Mesenchymal stem cell (in vitro differentiated cells and primary cell): ENCODE measurements around the gene SNW1. TPM values are rescaled to one million over a fixed set of nuclear protein-coding genes. Genes with fewer than 3 reads are reported as not detected.
A peak's percentile ranks its signal among the peaks of the same experiment; 100 is the strongest.

Source experiments
- DNase-seq: peaks from one replicate; pipeline ENCODE4 v3.0.0-alpha.2; 2013
- H2AFZ ChIP-seq: one replicate; pipeline ENCODE4 v1.6.1; 2013; ENCODE audit warnings: low read depth, mild to moderate bottlenecking, control low read depth, inconsistent platforms, low read length, moderate library complexity
- H2AK5ac ChIP-seq: 2 replicates; pipeline ENCODE4 v1.6.1; 2013; ENCODE audit warnings: low read length, moderate library complexity, mild to moderate bottlenecking, inconsistent platforms; ENCODE audit not compliant: severe bottlenecking
- H2BK120ac ChIP-seq: one replicate; pipeline ENCODE4 v1.6.1; 2013; ENCODE audit warnings: low read depth, mild to moderate bottlenecking, inconsistent platforms, low read length, moderate library complexity
- H2BK12ac ChIP-seq, 2 experiments: one replicate each; pipeline ENCODE4 v1.6.1; 2013; ENCODE audit warnings: inconsistent platforms in 2 of 2, low read length in 2 of 2, mild to moderate bottlenecking in 2 of 2, moderate library complexity in 2 of 2, control low read depth in 1 of 2
- H2BK15ac ChIP-seq: one replicate; pipeline ENCODE4 v1.6.1; 2013; ENCODE audit warnings: mild to moderate bottlenecking, low read depth, inconsistent platforms; ENCODE audit not compliant: poor library complexity, severe bottlenecking
- H2BK5ac ChIP-seq: 2 replicates; pipeline ENCODE4 v1.6.1; 2013; ENCODE audit warnings: low read depth, mild to moderate bottlenecking, low read length, control low read depth, inconsistent platforms; ENCODE audit not compliant: poor library complexity, severe bottlenecking
- H3K14ac ChIP-seq, 2 experiments: one replicate each; pipeline ENCODE4 v1.6.1; 2013; ENCODE audit warnings: inconsistent platforms in 2 of 2, low read length in 2 of 2, control low read depth in 1 of 2, mild to moderate bottlenecking in 1 of 2, moderate library complexity in 1 of 2
- H3K18ac ChIP-seq, 2 experiments: one replicate each; pipeline ENCODE4 v1.6.1; 2013; ENCODE audit warnings: inconsistent platforms in 2 of 2, low read length in 2 of 2, control low read depth in 1 of 2, low read depth in 1 of 2, mild to moderate bottlenecking in 1 of 2
- H3K23ac ChIP-seq, 2 experiments: one replicate each; pipeline ENCODE4 v1.6.1; 2013; ENCODE audit warnings: inconsistent platforms in 2 of 2, low read length in 2 of 2, mild to moderate bottlenecking in 2 of 2, moderate library complexity in 2 of 2, control low read depth in 1 of 2
- H3K27ac ChIP-seq: 2 replicates; pipeline ENCODE4 v1.5.1; 2013; ENCODE audit warnings: mild to moderate bottlenecking, moderate library complexity, low read length, control low read depth, inconsistent platforms; ENCODE audit not compliant: poor library complexity, severe bottlenecking
- H3K27me3 ChIP-seq, 2 experiments: 2 replicates each; pipeline versions ENCODE4 v1.6.1 to v1.7.0; 2013; ENCODE audit warnings: low read length in 2 of 2, mild to moderate bottlenecking in 2 of 2, moderate library complexity in 2 of 2, control low read depth in 1 of 2, inconsistent platforms in 1 of 2; ENCODE audit not compliant: control insufficient read depth in 1 of 2, insufficient read depth in 1 of 2
- H3K36me3 ChIP-seq, 2 experiments: 2 replicates each; pipeline versions ENCODE4 v1.6.1 to v1.7.0; 2013; ENCODE audit warnings: low read length in 2 of 2, control low read depth in 1 of 2, inconsistent platforms in 1 of 2, low read depth in 1 of 2, mild to moderate bottlenecking in 1 of 2; ENCODE audit not compliant: insufficient read depth in 2 of 2, control insufficient read depth in 1 of 2
- H3K4ac ChIP-seq, 2 experiments: one replicate each; pipeline ENCODE4 v1.6.1; 2013; ENCODE audit warnings: inconsistent platforms in 2 of 2, low read length in 2 of 2, mild to moderate bottlenecking in 2 of 2, moderate library complexity in 2 of 2, control low read depth in 1 of 2, low read depth in 1 of 2
- H3K4me1 ChIP-seq: 2 replicates; pipeline ENCODE4 v1.6.1; 2013; ENCODE audit warnings: low read depth, low read length, control low read depth; ENCODE audit not compliant: control insufficient read depth, insufficient read depth
- H3K4me2 ChIP-seq: 2 replicates; pipeline ENCODE4 v1.6.1; 2013; ENCODE audit warnings: low read length, mild to moderate bottlenecking, inconsistent platforms; ENCODE audit not compliant: poor library complexity, severe bottlenecking
- H3K4me3 ChIP-seq, 2 experiments: 2 replicates each; pipeline versions ENCODE4 v1.5.1 to v1.7.0; 2013; ENCODE audit warnings: low read length in 2 of 2, mild to moderate bottlenecking in 2 of 2, control low read depth in 1 of 2, low read depth in 1 of 2; ENCODE audit not compliant: insufficient read depth in 1 of 2
- H3K79me1 ChIP-seq: replicated peaks from 2 replicates; pipeline ENCODE4 v1.6.1; 2013; ENCODE audit warnings: mild to moderate bottlenecking, control low read depth, low read length, inconsistent platforms; ENCODE audit not compliant: poor library complexity, severe bottlenecking
- H3K9ac ChIP-seq: 2 replicates; pipeline ENCODE4 v1.7.0; 2013; ENCODE audit warnings: mild to moderate bottlenecking, low read length, moderate library complexity
- H3K9me3 ChIP-seq: 2 replicates; pipeline ENCODE4 v1.7.0; 2013; ENCODE audit warnings: mild to moderate bottlenecking, low read length; ENCODE audit not compliant: control insufficient read depth
- H4K8ac ChIP-seq: one replicate; pipeline ENCODE4 v1.6.1; 2013; ENCODE audit warnings: inconsistent platforms, mild to moderate bottlenecking, low read length, moderate library complexity
- H4K91ac ChIP-seq: one replicate; pipeline ENCODE4 v1.6.1; 2013; ENCODE audit warnings: mild to moderate bottlenecking, low read length, inconsistent platforms
- WGBS: methylation state at CpG from one replicate; pipeline ENCODE4 v1.1.7; 2013; ENCODE audit warnings: mixed read lengths; 5-methylcytosine and 5-hydroxymethylcytosine counted together
- polyA plus RNA-seq, 2 experiments: library from polyadenylated mRNA; stranded (reverse); fragments of 200-250 nt; gene quantifications; one replicate each; pipeline ENCODE4 v1.2.3, GENCODE V29; 2013

SNW1 gene
- 81.2 TPM for polyA plus RNA-seq (2013, experiment 1 of 2)
- 82.2 TPM for polyA plus RNA-seq (2013, experiment 2 of 2)

DNA sequence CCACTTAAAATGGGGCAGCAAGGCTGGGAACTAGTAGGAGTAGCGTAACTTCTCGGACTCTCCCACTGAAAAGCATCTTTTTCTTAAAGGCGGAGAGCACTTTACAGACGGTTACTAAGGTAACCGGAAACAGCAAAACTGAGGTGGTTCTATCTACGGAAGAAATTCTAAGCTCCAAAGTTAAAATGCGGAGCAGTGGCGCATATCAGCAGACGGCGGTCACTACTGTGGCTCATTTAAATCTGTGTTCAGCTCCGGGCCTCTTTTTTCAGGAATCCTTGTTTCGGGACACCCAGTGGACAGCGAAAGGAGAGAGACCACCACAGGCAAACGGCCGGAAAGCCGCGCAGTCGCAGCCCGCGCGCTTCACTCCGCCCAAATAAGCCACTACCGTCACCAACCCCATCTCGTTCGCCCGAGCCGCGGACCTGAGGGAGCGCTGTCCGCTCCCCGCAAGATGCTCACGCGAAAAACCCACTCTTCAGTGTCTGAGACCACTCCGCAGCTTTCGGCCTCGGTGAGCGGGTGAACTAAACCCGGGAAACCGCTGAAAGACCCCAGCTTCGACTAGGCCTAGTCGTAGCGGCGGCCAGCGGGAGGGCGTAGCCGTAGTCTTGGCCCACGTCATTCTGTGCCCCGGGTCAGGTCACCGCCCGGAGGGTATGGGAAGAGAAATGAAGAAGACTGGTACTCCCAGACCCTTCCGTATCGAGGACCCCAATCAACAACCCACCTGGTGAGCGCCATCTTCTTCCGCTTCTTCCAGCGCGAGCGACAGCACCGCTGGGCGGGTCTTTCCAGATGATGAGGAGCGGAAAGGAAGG lies at the start of gene SNW1:
Gene SNW1 (minus strand): TSS at position 776 of the 824 bp plus-strand sequence. CDS start 29 bp downstream, at position 747.
- Histone ChIP-seq H3K36me3 (peaks cover 9 to 17% of the 10 kb centered on the region in 2 experiments), H3K4me2 (peak within 1 kb of the TSS; percentile 86), H3K4ac (peak within 1 kb of the TSS; percentile 94 to 99), H2BK15ac (no peak within 1 kb of the TSS), H3K27ac (peak within 1 kb of the TSS; percentile 79), H3K9ac (peak within 1 kb of the TSS; percentile 99), H4K91ac (peak within 1 kb of the TSS; percentile 70), H3K18ac (peak within 1 kb of the TSS; percentile 95 to 96), H2AFZ (peak within 1 kb of the TSS; percentile 83), H2BK120ac (no peak within 1 kb of the TSS), H2BK12ac (peak within 1 kb of the TSS in 1 of 2 experiments; percentile 46), H3K4me3 (peak within 1 kb of the TSS; percentile 94 to 95), H3K23ac (no peak within 1 kb of the TSS), H3K9me3 (no peaks in the 10 kb centered on the region), H2BK5ac (no peak within 1 kb of the TSS), H3K14ac (peak within 1 kb of the TSS; percentile 36 to 84), H3K4me1 (peaks cover 9% of the 10 kb centered on the region), H3K79me1 (peaks cover 2% of the 10 kb centered on the region), H3K27me3 (no peaks in the 10 kb centered on the region), H2AK5ac (peak within 1 kb of the TSS; percentile 47), H4K8ac (peak within 1 kb of the TSS; percentile 90)
- DNase-seq = peak; percentile 95
- under 1% methylated on average over 54 of the region's 60 CpGs for whole genome bisulfite sequencing

DNA sequence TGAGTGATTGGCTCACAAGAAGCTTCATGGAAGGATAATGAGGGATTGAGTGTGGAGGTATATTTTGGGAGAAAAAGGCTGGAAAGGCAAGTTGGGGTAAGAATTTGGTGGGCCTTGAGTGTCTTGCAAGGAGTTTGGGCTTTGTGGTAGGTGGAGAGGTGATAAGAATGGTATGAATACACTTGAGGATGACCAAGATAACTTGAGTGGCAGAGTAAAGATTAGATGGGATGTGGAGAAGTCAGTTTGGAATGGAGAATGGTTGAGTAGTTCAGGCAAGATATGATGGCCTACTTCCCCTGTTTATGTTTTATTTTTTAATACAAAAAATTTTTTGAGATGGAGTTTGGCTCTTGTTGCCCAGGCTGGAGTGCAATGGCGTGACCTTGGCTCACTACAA lies 48.1 kb upstream of the SNW1 start:
- WGBS = 97% methylated on average over 1 of the region's 1 CpG
- no peak overlapping the region for H2BK12ac ChIP-seq
- H3K4me3 ChIP-seq = no peak overlapping the region
- H3K79me1 ChIP-seq = peaks cover 8% of the 10 kb centered on the region
- H3K36me3 ChIP-seq = no peaks in the 10 kb centered on the region
- H2BK15ac ChIP-seq = no peak overlapping the region
- H4K8ac ChIP-seq = no peak overlapping the region
- no peaks in the 10 kb centered on the region for H3K27me3 ChIP-seq
- no peak overlapping the region for H3K18ac ChIP-seq
- H3K14ac ChIP-seq = no peak overlapping the region
- H3K4ac ChIP-seq = no peak overlapping the region
- H4K91ac ChIP-seq = no peak overlapping the region
- H2AFZ ChIP-seq = no peak overlapping the region
- no peak overlapping the region for H2BK5ac ChIP-seq
- no peak overlapping the region for H2BK120ac ChIP-seq
- no peak overlapping the region for H3K23ac ChIP-seq
- no peaks in the 10 kb centered on the region for H3K4me1 ChIP-seq
- no peaks in the 10 kb centered on the region for H3K9me3 ChIP-seq
- no peak for DNase-seq
- H2AK5ac ChIP-seq = no peak overlapping the region
- H3K9ac ChIP-seq = no peak overlapping the region
- no peak overlapping the region for H3K27ac ChIP-seq
- no peak overlapping the region for H3K4me2 ChIP-seq

DNA sequence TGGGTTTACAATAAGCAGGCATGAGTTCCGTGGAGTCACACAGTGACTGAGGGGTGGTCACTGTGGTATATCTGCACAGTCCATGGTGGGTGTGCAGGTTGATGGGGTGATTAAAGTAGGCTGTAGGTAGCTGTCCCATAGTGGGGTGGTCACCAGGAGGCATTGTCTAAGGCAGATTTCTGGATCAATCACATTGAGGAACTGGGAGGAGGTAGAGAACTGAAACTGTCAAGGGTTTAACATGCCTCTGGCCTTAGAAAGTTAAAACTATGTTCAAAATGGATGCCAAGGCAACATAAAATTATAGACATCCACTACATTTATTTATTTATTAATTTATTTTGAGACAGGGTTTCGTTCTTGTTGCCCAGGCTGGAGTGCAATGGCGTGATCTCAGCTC lies 47.3 kb upstream of the SNW1 start:
- no peak overlapping the region for H2BK15ac ChIP-seq
- no peaks in the 10 kb centered on the region for H3K27me3 ChIP-seq
- no peak overlapping the region for H4K8ac ChIP-seq
- no peak overlapping the region for H2AK5ac ChIP-seq
- H3K79me1 ChIP-seq = peaks cover 8% of the 10 kb centered on the region
- H3K9ac ChIP-seq = no peak overlapping the region
- no peak overlapping the region for H2BK12ac ChIP-seq
- no peak overlapping the region for H3K4ac ChIP-seq
- WGBS = 97% methylated on average over 3 of the region's 3 CpGs
- H3K23ac ChIP-seq = no peak overlapping the region
- no peak overlapping the region for H3K4me3 ChIP-seq
- H3K27ac ChIP-seq = no peak overlapping the region
- no peak overlapping the region for H3K4me2 ChIP-seq
- H3K4me1 ChIP-seq = no peaks in the 10 kb centered on the region
- H2BK120ac ChIP-seq = no peak overlapping the region
- no peak overlapping the region for H2BK5ac ChIP-seq
- no peak overlapping the region for H3K14ac ChIP-seq
- no peak overlapping the region for H3K18ac ChIP-seq
- H2AFZ ChIP-seq = no peak overlapping the region
- DNase-seq = no peak
- no peak overlapping the region for H4K91ac ChIP-seq
- no peaks in the 10 kb centered on the region for H3K36me3 ChIP-seq
- no peaks in the 10 kb centered on the region for H3K9me3 ChIP-seq

DNA sequence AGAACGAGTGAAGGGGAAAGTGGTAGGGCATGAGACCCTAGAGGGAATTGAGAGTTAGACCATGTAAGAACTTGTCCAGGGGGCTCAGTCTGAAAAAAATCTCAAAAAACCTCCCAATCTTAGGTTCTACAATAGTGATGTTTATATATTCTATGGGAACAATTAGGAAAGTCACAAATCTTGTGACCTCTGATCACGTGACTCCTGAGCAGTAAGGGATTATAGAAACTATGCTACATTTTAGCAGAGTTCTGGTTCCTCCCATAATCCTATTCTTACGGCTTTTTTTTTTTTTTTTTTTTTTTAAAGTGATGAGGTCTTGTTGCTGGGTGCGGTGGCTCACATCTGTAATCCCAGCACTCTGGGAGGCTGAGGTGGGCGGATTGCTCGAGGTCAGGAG lies 44.8 kb upstream of the SNW1 start:
- H2BK15ac ChIP-seq = no peak overlapping the region
- no peak overlapping the region for H2BK5ac ChIP-seq
- no peak overlapping the region for H3K4ac ChIP-seq
- H2BK12ac ChIP-seq = no peak overlapping the region
- H3K9me3 ChIP-seq = no peaks in the 10 kb centered on the region
- no peak overlapping the region for H3K4me3 ChIP-seq
- no peak overlapping the region for H4K8ac ChIP-seq
- no peak overlapping the region for H3K27ac ChIP-seq
- no peak overlapping the region for H3K23ac ChIP-seq
- no peak overlapping the region for H2BK120ac ChIP-seq
- 95% methylated on average over 5 of the region's 6 CpGs for WGBS
- H3K27me3 ChIP-seq = no peaks in the 10 kb centered on the region
- H3K36me3 ChIP-seq = no peaks in the 10 kb centered on the region
- no peak overlapping the region for H3K4me2 ChIP-seq
- no peak overlapping the region for H3K9ac ChIP-seq
- H3K4me1 ChIP-seq = no peaks in the 10 kb centered on the region
- H2AFZ ChIP-seq = no peak overlapping the region
- H3K79me1 ChIP-seq = peaks cover 9% of the 10 kb centered on the region
- H4K91ac ChIP-seq = no peak overlapping the region
- no peak overlapping the region for H2AK5ac ChIP-seq
- no peak overlapping the region for H3K14ac ChIP-seq
- H3K18ac ChIP-seq = no peak overlapping the region
- DNase-seq = no peak
